ENCODE results near the gene DNAAF1. TPM values are rescaled to one million over a fixed set of nuclear protein-coding genes. Genes with fewer than 3 reads are reported as not detected.
"Not testable (repeated sequence)": the region's sequence is repeated elsewhere in the genome, so short reads cannot be mapped to it uniquely, and the experiment has no call there.

Gene DNAAF1
- total RNA-seq, 1 experiment from 2014 or later = not detected

DNA sequence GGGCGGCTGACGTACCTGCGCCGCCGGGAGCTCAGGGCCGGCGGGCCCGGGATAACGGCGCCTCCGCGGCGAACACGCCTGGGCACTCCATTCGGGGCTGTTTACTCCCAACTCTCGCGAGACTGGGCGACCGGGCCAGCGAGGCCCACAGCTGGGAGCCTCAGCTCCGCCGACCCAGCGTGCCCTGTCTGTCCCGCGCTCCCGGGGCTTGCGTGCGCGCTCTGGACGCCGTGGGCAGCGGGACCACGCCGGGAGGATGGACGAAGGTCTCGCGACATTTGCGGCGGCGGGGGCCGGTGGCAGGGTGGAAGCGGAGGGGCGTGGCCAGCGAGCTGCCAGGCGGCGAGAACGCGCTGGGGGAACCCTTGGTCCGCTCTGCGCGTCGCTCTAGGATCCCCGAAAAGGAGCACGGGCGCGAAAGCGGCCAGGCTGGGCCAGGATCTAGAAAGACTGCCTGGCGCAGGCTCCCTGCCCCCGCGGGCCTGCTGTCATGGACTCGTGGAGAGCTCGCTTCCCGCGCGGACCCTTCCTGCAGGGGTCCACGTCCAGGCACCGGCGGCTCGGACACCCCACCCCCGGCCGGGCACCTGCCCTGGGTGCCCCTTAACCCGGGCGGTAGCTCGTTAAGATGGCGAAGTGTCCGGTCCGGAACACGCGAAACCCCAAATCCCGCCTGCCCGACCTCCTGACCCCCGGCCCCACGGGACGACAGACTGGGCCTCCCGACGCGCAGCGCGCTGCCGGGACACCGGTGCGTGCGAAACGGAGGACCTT lies 28.2 kb upstream of the DNAAF1 start, which contains the start of gene MBTPS1:
Gene MBTPS1 (minus strand): TSS at position 223 of the 774 bp plus-strand sequence. CDS start 15,159 bp downstream, outside the sequence.
- BruUV-seq (replicated peaks) = TSS peak; percentile 81
- TF ChIP-seq, protein P1, sequence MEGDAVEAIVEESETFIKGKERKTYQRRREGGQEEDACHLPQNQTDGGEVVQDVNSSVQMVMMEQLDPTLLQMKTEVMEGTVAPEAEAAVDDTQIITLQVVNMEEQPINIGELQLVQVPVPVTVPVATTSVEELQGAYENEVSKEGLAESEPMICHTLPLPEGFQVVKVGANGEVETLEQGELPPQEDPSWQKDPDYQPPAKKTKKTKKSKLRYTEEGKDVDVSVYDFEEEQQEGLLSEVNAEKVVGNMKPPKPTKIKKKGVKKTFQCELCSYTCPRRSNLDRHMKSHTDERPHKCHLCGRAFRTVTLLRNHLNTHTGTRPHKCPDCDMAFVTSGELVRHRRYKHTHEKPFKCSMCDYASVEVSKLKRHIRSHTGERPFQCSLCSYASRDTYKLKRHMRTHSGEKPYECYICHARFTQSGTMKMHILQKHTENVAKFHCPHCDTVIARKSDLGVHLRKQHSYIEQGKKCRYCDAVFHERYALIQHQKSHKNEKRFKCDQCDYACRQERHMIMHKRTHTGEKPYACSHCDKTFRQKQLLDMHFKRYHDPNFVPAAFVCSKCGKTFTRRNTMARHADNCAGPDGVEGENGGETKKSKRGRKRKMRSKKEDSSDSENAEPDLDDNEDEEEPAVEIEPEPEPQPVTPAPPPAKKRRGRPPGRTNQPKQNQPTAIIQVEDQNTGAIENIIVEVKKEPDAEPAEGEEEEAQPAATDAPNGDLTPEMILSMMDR (IDR thresholded peaks at IDR 0.05; ENCODE audit: unreplicated experiment) = no peak
- ChIA-PET CTCF (interaction anchor here (0.6 to 3.9 kb wide), 16 partner anchors 9 to 569 kb away, joined by 3 to 20 read pairs (median 4); partner anchors contain the start of gene TAF1C), POLR2A (interaction anchor here (0.5 to 5.6 kb wide), 33 partner anchors 11 to 1582 kb away, joined by 3 to 120 read pairs (median 5); partner anchors contain the start of genes DNAAF1, HSDL1, OSGIN1 and TAF1C)
- H3K9me3 Mint-ChIP-seq (ENCODE audit: unreplicated experiment) = no peaks in the 10 kb centered on the region
- intact Hi-C loops (cut with micrococcal nuclease) = loop anchor here (5.0 kb wide), 1 partner anchor 60 kb away; no protein-coding TSS in a partner anchor
- H3K4me1 Mint-ChIP-seq (ENCODE audit: insufficient read depth, unreplicated experiment) = no peaks in the 10 kb centered on the region
- no peaks in the 10 kb centered on the region for H3K27me3 Mint-ChIP-seq (ENCODE audit: insufficient read depth, unreplicated experiment)
- H3K4me3 Mint-ChIP-seq (ENCODE audit: unreplicated experiment) = peak within 1 kb of the TSS; percentile 89
- peak within 1 kb of the TSS; percentile 90 for H3K27ac Mint-ChIP-seq (ENCODE audit: low read depth, unreplicated experiment)
- peaks cover 10% of the 10 kb centered on the region for H3K36me3 Mint-ChIP-seq (ENCODE audit: insufficient read depth, unreplicated experiment)
- DNase-seq (ENCODE audit: unreplicated experiment) = peak; percentile 98

DNA sequence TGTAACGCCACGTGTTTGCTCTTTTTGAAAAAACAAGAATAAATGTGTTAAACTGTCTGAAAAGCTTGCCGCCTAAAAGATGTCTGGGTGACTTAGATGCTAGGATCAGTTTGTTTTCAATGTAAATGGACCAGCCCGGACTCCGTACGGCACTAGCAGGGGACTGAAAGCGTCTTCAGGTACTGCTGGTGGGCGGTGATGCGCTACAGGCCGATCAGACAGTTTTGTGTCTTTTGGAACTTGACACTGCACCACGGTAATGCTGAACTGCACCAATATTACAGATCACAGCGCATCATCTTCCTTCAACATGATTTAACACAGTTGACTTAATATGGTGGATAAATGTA lies 27.6 kb upstream of the DNAAF1 start:
- TF ChIP-seq, protein P1 (IDR thresholded peaks at IDR 0.05; ENCODE audit: unreplicated experiment) = no peak
- DNase-seq (ENCODE audit: unreplicated experiment) = no peak
- ChIA-PET CTCF (interaction anchor here (0.6 to 3.9 kb wide), 9 partner anchors 10 to 71 kb away, joined by 3 to 20 read pairs (median 7); partner anchors contain the start of gene TAF1C), POLR2A (interaction anchor here (0.7 to 5.6 kb wide), 22 partner anchors 14 to 386 kb away, joined by 3 to 120 read pairs (median 8); partner anchors contain the start of genes DNAAF1, HSDL1, OSGIN1 and TAF1C)
- Mint-ChIP-seq H3K27me3 (ENCODE audit: insufficient read depth, unreplicated experiment) (no peaks in the 10 kb centered on the region), H3K4me3 (ENCODE audit: unreplicated experiment) (peak overlapping the region; percentile 89), H3K27ac (ENCODE audit: low read depth, unreplicated experiment) (peak overlapping the region; percentile 63), H3K36me3 (ENCODE audit: insufficient read depth, unreplicated experiment) (peaks cover 13% of the 10 kb centered on the region), H3K4me1 (ENCODE audit: insufficient read depth, unreplicated experiment) (no peaks in the 10 kb centered on the region), H3K9me3 (ENCODE audit: unreplicated experiment) (no peaks in the 10 kb centered on the region)
- BruUV-seq (replicated peaks) = no TSS peak
- intact Hi-C loops (cut with micrococcal nuclease) = loop anchor here (5.0 kb wide), 1 partner anchor 60 kb away; no protein-coding TSS in a partner anchor

DNA sequence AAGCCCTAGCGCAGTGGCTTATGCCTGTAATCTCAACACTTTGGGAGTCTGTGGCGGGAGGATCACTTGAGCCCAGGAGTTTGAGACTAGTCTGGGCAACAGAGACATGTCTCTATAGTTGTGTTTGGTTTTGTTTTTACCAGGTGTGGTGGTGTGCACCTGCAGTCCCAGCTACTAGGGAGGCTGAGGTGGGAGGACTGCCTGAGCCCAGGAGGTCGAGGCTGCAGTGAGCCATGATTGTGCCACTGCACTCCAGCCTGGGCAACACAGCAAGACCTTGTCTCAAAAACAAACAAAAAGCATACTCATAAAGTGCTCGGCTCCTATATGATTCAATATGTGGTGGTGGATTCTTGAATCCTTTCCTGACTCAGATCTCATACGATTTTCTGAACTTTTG lies 26.8 kb upstream of the DNAAF1 start:
- DNase-seq (ENCODE audit: unreplicated experiment); H3K27me3 Mint-ChIP-seq (ENCODE audit: insufficient read depth, unreplicated experiment); H3K9me3 Mint-ChIP-seq (ENCODE audit: unreplicated experiment); H3K4me1 Mint-ChIP-seq (ENCODE audit: insufficient read depth, unreplicated experiment); BruUV-seq (replicated peaks); H3K27ac Mint-ChIP-seq (ENCODE audit: low read depth, unreplicated experiment): not testable (repeated sequence)
- H3K4me3 Mint-ChIP-seq (ENCODE audit: unreplicated experiment) = peak overlapping the region; percentile 89
- intact Hi-C loops (cut with micrococcal nuclease) = loop anchor here (5.0 kb wide), 1 partner anchor 59 kb away; no protein-coding TSS in a partner anchor
- peaks cover 17% of the 10 kb centered on the region for H3K36me3 Mint-ChIP-seq (ENCODE audit: insufficient read depth, unreplicated experiment)
- POLR2A ChIA-PET = interaction anchor here (0.6 to 5.6 kb wide), 7 partner anchors 15 to 165 kb away, joined by 3 to 120 read pairs (median 24); partner anchors contain the start of genes DNAAF1, HSDL1, OSGIN1 and TAF1C
- CTCF ChIA-PET = interaction anchor here (0.6 to 3.9 kb wide), 6 partner anchors 14 to 71 kb away, joined by 3 to 20 read pairs (median 6); no protein-coding TSS in a partner anchor

DNA sequence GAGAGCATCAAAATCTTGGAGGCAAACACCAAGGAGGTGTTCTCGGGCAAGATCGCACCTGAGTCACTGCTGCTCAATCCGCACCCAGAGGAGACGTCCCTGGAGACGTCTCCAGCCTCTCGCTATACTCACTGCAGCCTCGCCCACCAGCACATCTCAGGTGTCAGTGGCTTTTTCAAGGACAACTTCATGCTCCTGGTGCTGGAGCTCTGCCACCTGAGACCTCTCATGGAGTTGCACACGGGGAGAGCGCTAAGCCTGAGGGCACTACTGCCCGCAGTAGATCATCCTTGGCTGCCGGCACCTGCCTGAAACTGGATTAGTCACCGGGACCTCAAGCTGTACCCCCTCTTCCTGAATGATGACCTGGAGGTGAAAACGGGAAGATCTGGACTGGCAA lies 25.7 kb upstream of the DNAAF1 start:
- intact Hi-C loops (cut with micrococcal nuclease) = loop anchor here (5.0 kb wide), 1 partner anchor 58 kb away; no protein-coding TSS in a partner anchor
- H3K9me3 Mint-ChIP-seq (ENCODE audit: unreplicated experiment) = no peaks in the 10 kb centered on the region
- no peak overlapping the region for H3K4me3 Mint-ChIP-seq (ENCODE audit: unreplicated experiment)
- H3K4me1 Mint-ChIP-seq (ENCODE audit: insufficient read depth, unreplicated experiment) = no peaks in the 10 kb centered on the region
- no TSS peak for BruUV-seq (replicated peaks)
- peak; percentile 44 for DNase-seq (ENCODE audit: unreplicated experiment)
- TF ChIP-seq, protein P1 (IDR thresholded peaks at IDR 0.05; ENCODE audit: unreplicated experiment) = no peak
- no peaks in the 10 kb centered on the region for H3K27me3 Mint-ChIP-seq (ENCODE audit: insufficient read depth, unreplicated experiment)
- H3K27ac Mint-ChIP-seq (ENCODE audit: low read depth, unreplicated experiment) = no peak overlapping the region
- peaks cover 23% of the 10 kb centered on the region for H3K36me3 Mint-ChIP-seq (ENCODE audit: insufficient read depth, unreplicated experiment)
- ChIA-PET CTCF (interaction anchor here (0.6 to 1.3 kb wide), 5 partner anchors 32 to 108 kb away, joined by 3 to 4 read pairs (median 3); no protein-coding TSS in a partner anchor), POLR2A (interaction anchor here (0.5 to 4.5 kb wide), 5 partner anchors 58 to 385 kb away, joined by 3 to 37 read pairs (median 3); partner anchors contain the start of gene TAF1C)

Data from MCF 10A (cell line).